Omental fat pad (tissue), 4 donors: Measurements from ENCODE around the gene DDX10. TPM values are rescaled to one million over a fixed set of nuclear protein-coding genes. Genes with fewer than 3 reads are reported as not detected.

Source experiments
- ATAC-seq: fragments of 150-250 bp; one replicate; pipeline ENCODE4 v1.9.1; 2016; ENCODE audit warnings: mild to moderate bottlenecking, moderate library complexity; ENCODE audit not compliant: low FRiP score
- DNase-seq: peaks from one replicate; pipeline ENCODE4 v3.0.0-alpha.2; 2019; ENCODE audit warnings: low spot score
- CTCF ChIP-seq, 3 donors: fragments of 450-650 bp; IDR thresholded peaks; one replicate each; pipeline ENCODE4 v1.5.1; 2016 to 2017; ENCODE audit warnings: antibody characterized with exemption in 3 of 3, mild to moderate bottlenecking in 3 of 3, moderate library complexity in 2 of 3
- total RNA-seq, 4 donors: library from RNA; depleted of rRNA; stranded (reverse); fragments of >200 nt; gene quantifications; one replicate each; pipeline ENCODE4 v1.1.0, GENCODE V29; 2016

The DDX10 gene
- total RNA-seq, 4 donors from 2014 or later = 20.2 to 60.6 (median 26.5) TPM

GRCh38 chr11:108886005-108886659, 221.3 kb downstream of the DDX10 start:
- TF ChIP-seq CTCF (IDR thresholded peaks at IDR 0.05) = no peak
- no peak for DNase-seq
- no peak for ATAC-seq

- ATAC-seq (no peak), DNase-seq (no peak)
- TF ChIP-seq CTCF (IDR thresholded peaks at IDR 0.05) = no peak
These were observed 221.8 kb downstream of the DDX10 start for GRCh38 chr11:108886660-108887009.

- no peak for TF ChIP-seq CTCF (IDR thresholded peaks at IDR 0.05)
- DNase-seq (no peak), ATAC-seq (no peak)
These were observed 222.8 kb downstream of the DDX10 start for GRCh38 chr11:108887436-108888238.

GRCh38 chr11:108890482-108891105, 225.7 kb downstream of the DDX10 start:
- TF ChIP-seq CTCF (IDR thresholded peaks at IDR 0.05) = no peak
- ATAC-seq (no peak), DNase-seq (no peak)

- no peak for ATAC-seq
- TF ChIP-seq CTCF (IDR thresholded peaks at IDR 0.05) = no peak
These were observed 226.3 kb downstream of the DDX10 start for GRCh38 chr11:108891143-108891542.

GRCh38 chr11:108891909-108892511, 227.1 kb downstream of the DDX10 start:
- no peak for DNase-seq
- TF ChIP-seq CTCF (IDR thresholded peaks at IDR 0.05) = no peak
- ATAC-seq = no peak

More at GRCh38 chr11:108891143-108891542, 226.3 kb downstream of the DDX10 start:
- no peak for DNase-seq
